Omental fat pad (tissue), 4 donors: Measurements from ENCODE around the gene HRAS. TPM values are rescaled to one million over a fixed set of nuclear protein-coding genes. Genes with fewer than 3 reads are reported as not detected.

Experiments
- ATAC-seq: fragments of 150-250 bp; one replicate; pipeline ENCODE4 v1.9.1; 2016; ENCODE audit warnings: mild to moderate bottlenecking, moderate library complexity; ENCODE audit not compliant: low FRiP score
- DNase-seq: peaks from one replicate; pipeline ENCODE4 v3.0.0-alpha.2; 2019; ENCODE audit warnings: low spot score
- total RNA-seq, 4 donors: library from RNA; depleted of rRNA; stranded (reverse); fragments of >200 nt; gene quantifications; one replicate each; pipeline ENCODE4 v1.1.0, GENCODE V29; 2016
- TF ChIP-seq, protein P1 (sequence below), 3 donors: fragments of 450-650 bp; IDR thresholded peaks; one replicate each; pipeline ENCODE4 v1.5.1; 2016 to 2017; ENCODE audit warnings: antibody characterized with exemption in 3 of 3, mild to moderate bottlenecking in 3 of 3, moderate library complexity in 2 of 3

The HRAS gene
- total RNA-seq, 4 donors from 2014 or later, result 30.1 to 44.9 (median 35.0) TPM

DNA sequence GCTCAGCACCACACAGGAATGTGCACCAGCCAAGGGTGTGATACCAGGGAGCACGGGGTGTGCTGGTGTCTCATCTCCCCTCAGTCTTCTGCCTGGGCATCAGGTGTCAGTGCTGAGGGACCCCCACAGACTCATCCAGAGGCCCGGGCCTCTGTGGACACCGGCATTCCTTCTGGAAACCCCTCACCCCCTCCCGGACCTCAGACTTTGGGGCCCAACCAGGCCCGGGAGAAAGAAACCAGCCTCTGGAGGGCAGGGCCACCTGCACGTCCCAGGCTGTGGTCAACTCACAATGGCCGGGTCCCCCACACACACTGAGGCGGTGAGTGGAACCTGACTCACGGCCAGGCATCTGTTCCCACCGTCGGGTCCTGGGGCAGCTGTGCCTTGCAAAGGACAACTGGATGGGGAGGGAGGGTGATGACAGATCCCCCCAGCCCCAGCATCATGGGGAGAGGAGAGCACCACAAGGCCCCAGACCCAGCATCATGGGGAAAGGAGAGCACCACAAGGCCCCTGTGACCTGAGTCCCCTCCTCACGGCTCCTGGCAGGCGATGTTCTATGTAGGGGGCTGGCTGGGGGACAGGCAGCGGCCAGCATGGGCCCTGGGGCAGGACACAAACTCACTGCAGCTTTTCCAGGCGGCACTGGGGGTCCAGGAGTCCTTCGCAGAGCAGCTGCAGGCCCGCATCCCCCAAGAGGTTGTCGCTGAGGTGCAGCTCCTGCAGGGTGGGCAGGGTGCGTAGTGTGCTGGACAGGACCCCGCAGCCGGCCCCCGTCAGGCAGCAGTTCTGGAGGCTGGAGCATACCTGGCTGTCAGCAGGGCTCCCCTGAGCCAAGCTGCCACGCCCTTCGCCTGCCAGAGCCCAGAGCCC lies 35.9 kb downstream of the HRAS start:
- ATAC-seq (no peak), DNase-seq (no peak)
- TF ChIP-seq, protein P1, sequence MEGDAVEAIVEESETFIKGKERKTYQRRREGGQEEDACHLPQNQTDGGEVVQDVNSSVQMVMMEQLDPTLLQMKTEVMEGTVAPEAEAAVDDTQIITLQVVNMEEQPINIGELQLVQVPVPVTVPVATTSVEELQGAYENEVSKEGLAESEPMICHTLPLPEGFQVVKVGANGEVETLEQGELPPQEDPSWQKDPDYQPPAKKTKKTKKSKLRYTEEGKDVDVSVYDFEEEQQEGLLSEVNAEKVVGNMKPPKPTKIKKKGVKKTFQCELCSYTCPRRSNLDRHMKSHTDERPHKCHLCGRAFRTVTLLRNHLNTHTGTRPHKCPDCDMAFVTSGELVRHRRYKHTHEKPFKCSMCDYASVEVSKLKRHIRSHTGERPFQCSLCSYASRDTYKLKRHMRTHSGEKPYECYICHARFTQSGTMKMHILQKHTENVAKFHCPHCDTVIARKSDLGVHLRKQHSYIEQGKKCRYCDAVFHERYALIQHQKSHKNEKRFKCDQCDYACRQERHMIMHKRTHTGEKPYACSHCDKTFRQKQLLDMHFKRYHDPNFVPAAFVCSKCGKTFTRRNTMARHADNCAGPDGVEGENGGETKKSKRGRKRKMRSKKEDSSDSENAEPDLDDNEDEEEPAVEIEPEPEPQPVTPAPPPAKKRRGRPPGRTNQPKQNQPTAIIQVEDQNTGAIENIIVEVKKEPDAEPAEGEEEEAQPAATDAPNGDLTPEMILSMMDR (IDR thresholded peaks at IDR 0.05), result no peak

DNA sequence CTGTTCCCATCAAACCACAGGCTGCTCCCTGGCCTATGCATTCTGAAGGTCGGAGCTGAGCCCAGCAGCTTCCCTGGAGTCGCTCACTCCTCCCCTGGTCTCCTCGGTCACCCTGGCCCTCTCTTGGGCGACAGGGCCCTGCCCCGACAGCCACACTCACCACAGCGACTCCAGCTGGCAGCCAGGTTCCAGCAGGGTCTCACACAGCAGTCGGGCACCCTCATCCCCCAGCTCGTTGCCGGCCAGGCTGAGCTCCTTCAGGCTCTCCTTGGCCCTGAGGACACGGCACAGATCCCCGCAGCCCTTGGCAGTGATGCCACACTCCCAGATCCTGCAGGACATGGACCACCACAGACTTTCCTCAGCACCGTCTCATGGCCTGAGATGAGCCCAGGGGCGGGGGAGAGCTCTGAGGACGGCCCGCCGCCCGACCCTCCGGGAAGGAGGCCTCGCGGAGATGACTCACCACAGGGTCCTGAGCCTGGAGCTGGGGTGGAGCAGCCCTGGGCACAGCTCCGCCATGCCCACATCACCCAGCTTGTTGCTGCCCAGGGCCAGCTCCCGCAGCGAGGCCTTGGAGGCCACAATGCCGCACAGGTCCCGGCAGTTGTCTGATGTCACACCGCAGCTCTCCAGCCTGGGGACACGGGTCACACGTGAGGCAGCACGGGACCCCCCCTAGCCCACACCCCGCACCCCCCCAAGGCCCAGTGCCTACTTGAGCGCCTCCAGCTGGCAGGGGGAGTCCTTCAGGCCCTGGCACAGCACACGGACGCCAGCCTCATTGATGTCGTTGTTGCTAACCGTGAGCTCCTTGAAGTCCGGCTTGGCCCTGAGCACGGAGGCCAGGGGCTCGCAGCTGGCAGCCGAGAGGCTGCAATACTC lies 36.8 kb downstream of the HRAS start:
- TF ChIP-seq, protein P1 (IDR thresholded peaks at IDR 0.05), result no peak
- ATAC-seq (no peak), DNase-seq (no peak)

DNA sequence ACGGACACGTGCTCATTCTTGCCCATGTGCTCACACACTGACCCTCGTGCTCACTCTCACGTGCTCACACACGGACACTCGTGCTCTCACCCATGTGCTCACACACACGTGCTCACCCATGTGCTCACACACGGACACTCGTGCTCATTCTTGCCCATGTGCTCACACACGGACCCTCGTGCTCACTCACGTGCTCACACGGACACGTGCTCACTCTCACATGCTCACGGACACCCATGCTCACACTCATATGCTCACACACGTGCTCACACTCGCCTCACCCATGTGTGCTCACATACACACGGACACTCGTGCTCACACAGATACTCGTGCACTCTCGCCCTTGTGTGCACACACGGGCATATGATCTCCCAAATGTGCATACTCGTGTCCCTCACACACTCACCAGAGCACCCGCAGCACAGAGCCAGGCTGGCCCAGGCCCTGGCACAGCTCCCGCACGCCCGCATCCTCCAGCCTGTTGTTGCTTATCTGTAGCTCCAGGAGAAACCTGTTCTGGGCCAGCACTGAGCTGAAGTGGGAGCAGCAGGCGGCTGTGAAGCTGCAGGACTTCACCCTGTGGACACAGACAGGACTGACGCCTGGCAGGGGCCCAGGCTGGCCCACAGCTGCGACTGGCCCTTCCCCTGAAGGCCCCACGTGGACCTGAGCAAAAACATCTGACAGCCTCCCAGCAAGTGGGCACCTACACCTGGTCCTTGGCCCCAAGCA lies 37.6 kb downstream of the HRAS start:
- TF ChIP-seq, protein P1 (IDR thresholded peaks at IDR 0.05), result no peak
- DNase-seq (no peak), ATAC-seq (no peak)

DNA sequence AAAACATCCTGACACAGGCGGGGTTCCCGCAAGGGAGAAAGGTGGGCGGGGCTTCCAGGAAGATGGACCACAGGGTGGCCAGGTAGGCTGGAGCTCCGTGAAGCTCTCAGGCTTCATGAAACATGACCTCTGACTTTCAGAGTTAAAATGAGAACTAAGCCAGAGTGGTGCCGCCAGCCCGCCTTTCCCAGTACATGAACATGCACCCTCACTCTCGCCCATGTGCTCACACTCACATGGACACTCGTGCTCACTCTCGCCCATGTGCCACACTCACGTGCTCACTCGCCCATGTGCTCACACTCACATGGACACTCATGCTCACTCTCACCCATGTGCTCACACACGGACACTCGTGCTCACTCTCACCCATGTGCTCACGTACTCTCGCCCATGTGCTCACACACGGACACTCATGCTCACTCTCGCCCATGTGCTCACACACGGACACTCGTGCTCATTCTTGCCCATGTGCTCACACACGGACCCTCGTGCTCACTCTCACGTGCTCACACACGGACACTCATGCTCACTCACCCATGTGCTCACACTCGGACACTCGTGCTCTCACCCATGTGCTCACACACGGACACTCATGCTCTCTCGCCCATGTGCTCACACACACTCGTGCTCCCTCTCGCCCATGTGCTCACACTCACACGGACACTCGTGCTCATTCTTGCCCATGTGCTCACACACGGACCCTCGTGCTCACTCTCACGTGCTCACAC lies 38.4 kb downstream of the HRAS start:
- ATAC-seq (no peak), DNase-seq (no peak)
- TF ChIP-seq, protein P1 (IDR thresholded peaks at IDR 0.05), result no peak

DNA sequence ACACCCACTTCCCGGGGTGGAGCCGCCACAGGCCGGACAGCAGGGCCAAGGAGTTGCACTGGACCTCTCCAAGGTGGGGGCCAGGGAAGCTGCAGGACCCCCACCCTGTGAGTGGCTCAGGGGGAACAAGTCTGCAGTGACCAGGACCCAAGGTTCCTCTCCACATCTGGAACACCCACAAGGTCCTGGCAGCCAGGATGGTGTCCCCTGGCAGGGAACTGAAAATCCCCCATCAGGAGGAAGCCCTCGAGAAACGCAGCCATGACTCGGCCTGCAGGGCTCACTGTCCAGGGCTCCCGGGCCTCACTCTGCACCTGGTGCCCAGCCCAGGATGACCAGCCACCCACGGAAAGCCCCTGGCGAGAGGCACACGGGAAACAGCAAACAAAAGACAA lies 39.8 kb downstream of the HRAS start:
- no peak for ATAC-seq
- TF ChIP-seq, protein P1 (IDR thresholded peaks at IDR 0.05), result no peak
- no peak for DNase-seq
